ENCODE data around the gene SHFL. TPM values are rescaled to one million over a fixed set of nuclear protein-coding genes. Genes with fewer than 3 reads are reported as not detected.

Gene SHFL
- polyA plus RNA-seq, 3 donors from 2014 or later: 39.4 to 78.4 (median 44.2) TPM

DNA sequence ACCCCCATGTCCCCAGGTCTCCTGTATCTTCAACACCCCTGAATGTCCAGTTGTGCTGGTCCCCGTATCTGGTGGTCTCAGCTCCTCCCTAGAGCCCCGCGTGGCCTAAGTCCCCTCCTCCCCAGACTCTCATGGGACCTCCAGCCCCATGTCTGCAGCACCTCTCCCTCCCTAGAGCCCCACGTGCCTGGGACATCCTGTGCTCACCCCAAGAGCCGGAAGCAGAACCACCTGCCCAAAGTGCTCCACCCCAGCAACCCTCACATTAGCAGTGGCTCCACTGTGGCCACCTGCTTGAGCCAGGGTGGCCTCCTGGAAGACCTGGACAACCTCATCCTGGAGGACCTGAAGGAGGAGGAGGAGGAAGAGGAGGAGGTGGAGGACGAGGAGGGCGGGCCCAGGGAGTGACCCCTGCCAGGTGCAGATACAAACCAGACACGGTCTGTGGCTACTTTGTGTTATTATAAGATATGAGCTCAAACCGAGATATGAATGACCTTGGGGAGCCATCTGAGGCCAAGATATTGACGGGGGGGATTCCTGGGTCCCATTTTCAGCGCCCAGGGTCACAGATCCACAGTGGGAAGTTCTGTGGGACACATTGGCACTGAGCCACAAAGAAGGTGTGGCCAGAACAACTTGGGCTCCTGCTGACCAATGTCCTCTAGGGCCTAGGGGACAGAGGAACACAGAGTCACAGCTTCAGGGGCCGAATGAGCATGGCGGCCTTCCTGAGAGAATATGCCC lies 6.0 kb downstream of the SHFL start:
- Mint-ChIP-seq H3K4me3 (no peak overlapping the region), H3K9me3 (no peaks in the 10 kb centered on the region), H3K27me3 (ENCODE audit: low read depth in 3 of 3) (peaks cover 2 to 5% (median 3%) of the 10 kb centered on the region in 3 donors), H3K36me3 (peaks cover 12 to 20% (median 17%) of the 10 kb centered on the region in 3 donors), H3K4me1 (peaks cover 20 to 22% of the 10 kb centered on the region in 2 donors), H3K27ac (peak overlapping the region in 4 of 6 donors; percentile 8 to 60 (median 20))
- DNase-seq: no peak

DNA sequence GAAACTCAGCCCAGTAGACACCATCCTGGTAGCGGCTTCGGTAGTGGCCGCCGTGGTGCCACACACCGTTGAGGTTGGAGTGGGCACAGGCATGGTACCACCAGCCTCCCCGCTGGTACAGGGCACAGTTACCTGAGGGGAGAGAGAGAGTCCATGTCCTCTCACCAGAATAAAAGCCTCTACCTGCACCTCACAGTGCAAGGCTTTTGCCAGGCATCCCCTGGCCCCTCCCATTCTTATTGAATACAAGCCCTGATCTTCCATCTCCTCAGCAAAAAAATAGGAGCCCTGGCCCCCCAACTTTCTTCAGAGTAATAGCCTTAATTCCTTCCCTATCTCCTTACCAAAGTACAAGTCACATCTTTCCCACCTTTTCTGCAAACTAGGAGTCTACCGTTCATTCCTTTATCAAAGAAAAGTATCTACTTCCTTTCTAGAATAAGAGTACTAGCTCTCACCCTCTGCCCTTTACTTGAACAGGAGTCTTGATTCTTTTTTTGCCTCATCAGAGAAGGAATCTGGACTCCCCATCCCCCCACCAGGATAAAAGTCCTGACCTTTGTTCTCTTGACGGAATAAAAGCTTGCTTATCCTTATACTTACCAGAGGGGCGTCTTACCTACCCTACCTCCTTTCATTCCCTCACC lies 6.7 kb downstream of the SHFL start:
- Mint-ChIP-seq H3K27me3 (ENCODE audit: low read depth in 3 of 3) (peaks cover 2 to 5% (median 3%) of the 10 kb centered on the region in 3 donors), H3K4me1 (peaks cover 13 to 18% of the 10 kb centered on the region in 2 donors), H3K9me3 (no peaks in the 10 kb centered on the region), H3K4me3 (no peak overlapping the region), H3K27ac (peak overlapping the region in 4 of 6 donors; percentile 18 to 65 (median 57)), H3K36me3 (peaks cover 12 to 20% (median 17%) of the 10 kb centered on the region in 3 donors)
- no peak for DNase-seq

DNA sequence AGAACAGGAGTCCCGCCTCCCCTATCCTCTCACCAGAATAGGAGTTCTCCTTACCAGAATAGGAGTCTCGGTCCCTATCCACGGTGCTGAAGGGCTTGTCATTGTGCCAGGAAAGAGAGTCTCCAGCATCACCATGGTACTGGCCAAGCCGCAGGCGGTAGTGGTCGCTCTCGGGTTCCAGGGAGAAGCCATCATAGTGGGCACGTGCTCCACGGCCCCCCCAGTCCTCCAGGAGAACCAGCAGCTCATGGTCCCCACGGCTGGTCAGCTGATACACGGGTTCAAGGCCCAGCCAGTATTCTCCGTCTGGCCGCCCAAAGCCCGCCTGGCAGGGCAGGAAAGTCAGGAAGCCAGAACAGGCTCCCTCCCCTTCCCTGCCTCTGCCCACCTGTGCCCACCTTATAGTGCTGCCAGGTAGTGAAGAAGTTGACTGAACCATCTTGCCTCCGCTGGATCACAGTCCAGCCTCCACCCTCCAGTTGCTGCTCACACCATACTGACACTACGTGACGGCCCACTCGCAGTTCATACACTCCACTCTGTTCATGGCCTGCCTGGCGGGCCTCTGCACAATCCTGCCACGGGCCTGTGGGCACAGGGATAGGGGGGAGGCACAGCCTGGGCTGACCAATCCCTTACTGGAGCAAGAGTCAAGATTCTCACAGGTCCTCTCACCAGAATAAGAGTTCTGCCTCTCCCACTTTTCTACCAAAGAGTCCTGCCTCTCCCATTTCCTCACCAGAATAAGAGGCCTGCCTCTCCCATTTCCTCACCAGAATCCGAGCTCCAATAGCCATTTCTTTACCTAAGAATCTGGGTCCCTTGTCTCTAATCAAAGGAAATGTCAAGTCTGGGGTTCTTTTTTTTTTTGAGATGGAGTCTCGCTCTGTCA lies 7.4 kb downstream of the SHFL start:
- Mint-ChIP-seq H3K4me1 (peaks cover 18 to 23% of the 10 kb centered on the region in 2 donors), H3K9me3 (no peaks in the 10 kb centered on the region), H3K36me3 (peaks cover 12 to 20% (median 17%) of the 10 kb centered on the region in 3 donors), H3K27me3 (ENCODE audit: low read depth in 3 of 3) (peaks cover 2 to 7% (median 6%) of the 10 kb centered on the region in 3 donors), H3K27ac (peak overlapping the region; percentile 36 to 71 (median 62)), H3K4me3 (no peak overlapping the region)
- no peak for DNase-seq

DNA sequence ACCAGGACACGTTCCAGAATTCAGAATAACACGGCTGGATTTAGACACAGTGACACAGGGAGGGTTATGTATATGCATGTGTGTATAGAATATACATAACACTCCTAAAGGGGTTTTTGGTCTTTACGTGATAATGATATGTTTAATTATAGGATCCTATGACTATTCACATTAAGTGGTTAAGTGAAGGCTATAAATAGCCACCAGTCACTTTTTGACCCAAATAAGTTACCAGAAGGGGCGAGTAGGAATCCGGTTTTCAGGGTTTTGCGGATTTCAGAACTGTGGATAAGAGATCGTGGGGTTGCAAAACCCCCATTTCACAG lies 9.5 kb downstream of the SHFL start:
- Mint-ChIP-seq H3K9me3 (no peaks in the 10 kb centered on the region), H3K4me1 (peaks cover 37 to 41% of the 10 kb centered on the region in 2 donors), H3K4me3 (peak overlapping the region; percentile 2 to 74 (median 47)), H3K27ac (peak overlapping the region in 5 of 6 donors; percentile 34 to 82 (median 65)), H3K27me3 (ENCODE audit: low read depth in 3 of 3) (peaks cover 13% of the 10 kb centered on the region in 3 donors), H3K36me3 (peaks cover 12 to 17% (median 12%) of the 10 kb centered on the region in 3 donors)
- no peak for DNase-seq

DNA sequence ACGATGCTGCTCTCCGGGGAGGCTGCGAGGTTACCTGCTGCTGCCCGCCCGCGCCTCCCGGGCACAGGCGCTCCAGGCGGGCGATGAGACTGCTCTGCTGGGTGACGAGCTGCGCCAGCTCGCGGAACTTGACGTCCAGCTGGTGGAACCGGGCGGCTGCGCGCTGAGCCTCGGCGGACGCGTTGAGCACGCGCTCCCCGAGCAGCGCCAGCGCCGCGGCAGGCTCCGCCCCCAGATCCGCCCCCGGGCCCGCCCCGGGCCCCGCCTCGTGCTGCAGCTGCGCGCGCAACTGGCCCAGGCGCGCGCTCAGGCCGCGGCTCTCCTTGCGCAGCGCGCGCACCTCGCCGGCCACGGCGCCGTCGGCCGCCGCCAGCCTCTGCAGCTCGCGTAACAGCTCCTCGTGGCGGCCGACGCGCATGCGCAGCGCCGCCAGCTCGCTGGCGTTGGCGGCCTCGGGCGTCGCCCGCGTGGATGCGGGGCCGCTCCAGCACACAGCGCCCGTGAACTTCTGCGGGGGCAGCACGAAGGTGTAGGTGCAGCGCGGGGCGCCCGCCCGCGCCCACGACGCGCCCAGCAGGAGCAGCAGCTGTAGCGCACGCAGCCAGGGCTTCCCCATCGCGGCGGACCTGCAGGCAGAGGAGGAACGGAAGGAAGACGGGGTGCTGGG lies 10.0 kb downstream of the SHFL start:
- no peaks in the 10 kb centered on the region for H3K9me3 Mint-ChIP-seq
- peak overlapping the region in 5 of 6 donors; percentile 34 to 82 (median 65) for H3K27ac Mint-ChIP-seq
- peak; percentile 90 to 94 (median 94) for DNase-seq
- peaks cover 13 to 14% (median 14%) of the 10 kb centered on the region in 3 donors for H3K27me3 Mint-ChIP-seq (ENCODE audit: low read depth in 3 of 3)
- H3K4me1 Mint-ChIP-seq: peaks cover 42 to 45% of the 10 kb centered on the region in 2 donors
- H3K36me3 Mint-ChIP-seq: peaks cover 12 to 17% (median 12%) of the 10 kb centered on the region in 3 donors
- H3K4me3 Mint-ChIP-seq: peak overlapping the region; percentile 30 to 74 (median 55)

DNA sequence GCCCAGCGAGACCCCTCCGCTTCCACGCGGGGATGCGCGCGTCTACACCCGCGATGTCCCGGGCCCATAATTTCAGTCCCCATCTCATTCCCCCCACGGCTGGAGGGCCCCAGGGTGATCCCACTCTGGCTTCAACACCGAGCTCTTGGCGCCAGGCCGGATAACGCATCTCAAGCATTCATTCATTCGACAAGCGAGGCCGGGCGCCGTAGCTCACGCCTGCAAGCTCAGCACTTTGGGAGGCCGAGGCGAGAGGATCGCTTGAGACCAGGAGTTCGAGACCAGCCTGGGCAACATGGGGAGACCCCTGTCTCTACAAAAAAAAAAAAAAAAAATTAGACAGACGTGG lies 10.5 kb downstream of the SHFL start:
- H3K4me1 Mint-ChIP-seq: peaks cover 44 to 48% of the 10 kb centered on the region in 2 donors
- no peaks in the 10 kb centered on the region for H3K9me3 Mint-ChIP-seq
- peaks cover 10 to 17% (median 12%) of the 10 kb centered on the region in 3 donors for H3K36me3 Mint-ChIP-seq
- no peak for DNase-seq
- H3K4me3 Mint-ChIP-seq: peak overlapping the region; percentile 29 to 55 (median 46)
- H3K27ac Mint-ChIP-seq: peak overlapping the region in 4 of 6 donors; percentile 17 to 78 (median 38)
- H3K27me3 Mint-ChIP-seq (ENCODE audit: low read depth in 3 of 3): peaks cover 13 to 14% (median 14%) of the 10 kb centered on the region in 3 donors

DNA sequence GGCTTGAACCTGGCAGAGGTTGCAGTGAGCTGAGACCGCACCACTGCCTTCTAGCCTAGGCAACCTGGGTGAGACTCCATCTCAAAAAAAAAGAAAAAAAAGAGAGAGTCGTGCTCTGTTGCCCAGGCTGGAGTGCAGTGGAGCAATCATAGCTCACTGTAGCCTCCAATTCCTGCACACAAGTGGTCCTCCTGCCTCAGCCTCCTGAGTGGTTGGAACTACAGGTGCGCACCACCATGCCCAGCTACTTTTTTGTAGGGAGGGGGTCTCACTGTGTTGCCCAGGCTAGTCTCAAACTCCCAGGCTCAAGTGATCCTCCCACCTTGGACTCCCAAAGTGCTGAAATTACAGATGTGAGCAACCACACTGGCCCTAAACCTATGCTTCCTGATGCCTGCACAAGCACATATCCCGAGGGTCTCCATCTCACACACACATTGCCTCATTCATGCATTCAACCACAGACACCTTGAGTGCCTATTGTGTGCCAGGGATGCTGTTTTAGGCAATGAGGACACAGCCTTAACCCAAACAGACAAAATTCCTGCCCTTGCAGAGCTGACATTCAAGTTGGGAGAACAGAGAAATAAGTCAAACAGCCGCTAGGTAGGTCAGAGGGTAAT lies 14.2 kb downstream of the SHFL start:
- DNase-seq: no peak
- Mint-ChIP-seq H3K9me3 (no peaks in the 10 kb centered on the region), H3K27ac (peak overlapping the region; percentile 89 to 100 (median 97)), H3K27me3 (ENCODE audit: low read depth in 3 of 3) (peaks cover 20 to 35% (median 32%) of the 10 kb centered on the region in 3 donors), H3K4me3 (peak overlapping the region; percentile 42 to 83 (median 64)), H3K36me3 (no peaks in the 10 kb centered on the region), H3K4me1 (peaks cover 69 to 73% of the 10 kb centered on the region in 2 donors)

DNA sequence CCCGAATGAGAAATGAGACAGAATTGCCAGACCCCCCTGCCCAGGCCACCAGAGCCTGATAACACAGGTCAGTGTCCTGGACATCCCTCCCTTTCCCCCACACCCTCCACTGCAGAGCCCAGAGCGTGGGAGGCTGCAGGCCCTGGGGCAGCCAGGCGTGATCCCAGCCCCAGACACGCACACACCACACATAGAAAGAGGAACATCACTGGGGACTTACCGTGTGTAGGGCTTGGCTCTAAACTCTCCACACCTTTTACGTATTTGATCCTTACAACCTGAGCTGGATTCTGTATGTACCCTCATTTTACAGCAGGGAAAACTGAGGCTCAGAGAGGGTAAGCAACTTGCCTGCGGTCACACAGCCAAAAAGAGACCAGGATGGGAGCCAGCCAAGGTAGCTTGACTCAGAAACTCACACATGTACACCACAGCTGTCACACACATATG lies 16.7 kb downstream of the SHFL start:
- peaks cover 26 to 42% (median 40%) of the 10 kb centered on the region in 3 donors for H3K27me3 Mint-ChIP-seq (ENCODE audit: low read depth in 3 of 3)
- peaks cover 0 to 6% (median 0%) of the 10 kb centered on the region in 3 donors for H3K36me3 Mint-ChIP-seq
- H3K4me1 Mint-ChIP-seq: peaks cover 83 to 84% of the 10 kb centered on the region in 2 donors
- no peaks in the 10 kb centered on the region for H3K9me3 Mint-ChIP-seq
- DNase-seq: peak in 1 of 3 donors; percentile 13
- peak overlapping the region; percentile 99 to 100 (median 100) for H3K27ac Mint-ChIP-seq
- peak overlapping the region; percentile 80 to 92 (median 85) for H3K4me3 Mint-ChIP-seq

DNA sequence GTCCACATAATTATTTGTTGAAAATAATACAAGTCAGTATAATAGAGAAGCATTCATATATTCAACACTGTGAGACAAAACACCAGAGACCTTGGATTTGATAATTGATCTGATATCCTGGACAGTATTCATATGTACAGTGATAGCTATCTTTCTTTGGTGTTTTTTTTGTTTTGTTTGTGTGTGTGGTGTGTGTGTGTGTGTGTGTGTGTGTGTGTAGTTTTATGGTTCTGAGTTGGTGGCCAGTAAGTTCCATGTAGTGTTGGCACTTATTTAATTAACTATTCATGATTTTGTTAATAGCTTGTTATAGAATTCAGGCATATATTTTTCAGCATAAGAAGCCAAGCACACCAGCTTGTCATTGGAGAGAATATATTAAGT lies 18.0 kb downstream of the SHFL start:
- Mint-ChIP-seq H3K4me3 (peak overlapping the region; percentile 40 to 69 (median 65)), H3K27me3 (ENCODE audit: low read depth in 3 of 3) (peaks cover 19 to 38% (median 35%) of the 10 kb centered on the region in 3 donors), H3K4me1 (peaks cover 73 to 76% of the 10 kb centered on the region in 2 donors), H3K9me3 (no peaks in the 10 kb centered on the region), H3K36me3 (peaks cover 0 to 6% (median 0%) of the 10 kb centered on the region in 3 donors), H3K27ac (peak overlapping the region; percentile 92 to 100 (median 96))
- DNase-seq: no peak

DNA sequence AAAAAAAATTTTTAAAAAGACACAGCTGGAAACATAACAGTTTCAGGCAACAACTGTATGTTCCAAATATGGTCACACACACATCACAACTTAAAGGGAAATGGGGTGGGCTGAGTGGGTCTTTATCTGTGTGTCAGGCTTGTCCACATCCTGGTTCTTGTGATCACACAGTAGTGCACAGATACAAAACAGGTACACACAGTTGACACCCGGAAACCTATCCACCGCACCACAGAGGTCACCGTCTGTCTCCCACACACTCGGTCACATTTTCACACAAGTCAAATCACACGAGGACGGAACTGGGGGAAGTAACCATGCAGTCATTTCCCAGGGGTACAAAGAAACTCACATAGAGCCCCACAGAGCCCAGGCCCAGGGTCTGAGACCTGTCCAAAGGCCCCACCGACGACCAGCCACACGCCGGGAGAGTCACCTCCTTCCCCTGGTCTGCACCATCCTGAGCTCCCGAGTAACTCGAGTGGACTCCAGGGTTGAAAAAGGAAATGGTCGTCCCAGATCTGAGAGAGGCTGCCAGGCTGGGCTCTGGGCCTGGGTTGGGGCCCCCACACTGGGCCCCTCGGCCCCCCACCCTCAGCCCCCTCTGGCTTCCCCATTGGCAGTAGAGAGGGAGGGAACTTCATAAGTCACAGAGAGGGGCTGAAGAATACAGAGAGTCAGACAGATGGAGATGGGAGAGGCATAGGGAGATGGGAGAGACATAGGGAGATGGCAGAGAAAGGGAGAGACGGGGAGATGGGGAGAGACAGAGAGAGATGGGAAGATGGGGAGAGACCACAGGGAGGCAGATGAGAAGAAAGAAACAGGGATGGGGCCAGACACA lies 18.8 kb downstream of the SHFL start:
- peak; percentile 91 to 93 (median 93) for DNase-seq
- H3K4me1 Mint-ChIP-seq: peaks cover 65 to 71% of the 10 kb centered on the region in 2 donors
- H3K27me3 Mint-ChIP-seq (ENCODE audit: low read depth in 3 of 3): peaks cover 17 to 35% (median 29%) of the 10 kb centered on the region in 3 donors
- peak overlapping the region; percentile 65 to 86 (median 83) for H3K4me3 Mint-ChIP-seq
- peak overlapping the region; percentile 92 to 100 (median 96) for H3K27ac Mint-ChIP-seq
- peaks cover 0 to 12% (median 6%) of the 10 kb centered on the region in 3 donors for H3K36me3 Mint-ChIP-seq
- H3K9me3 Mint-ChIP-seq: no peaks in the 10 kb centered on the region

DNA sequence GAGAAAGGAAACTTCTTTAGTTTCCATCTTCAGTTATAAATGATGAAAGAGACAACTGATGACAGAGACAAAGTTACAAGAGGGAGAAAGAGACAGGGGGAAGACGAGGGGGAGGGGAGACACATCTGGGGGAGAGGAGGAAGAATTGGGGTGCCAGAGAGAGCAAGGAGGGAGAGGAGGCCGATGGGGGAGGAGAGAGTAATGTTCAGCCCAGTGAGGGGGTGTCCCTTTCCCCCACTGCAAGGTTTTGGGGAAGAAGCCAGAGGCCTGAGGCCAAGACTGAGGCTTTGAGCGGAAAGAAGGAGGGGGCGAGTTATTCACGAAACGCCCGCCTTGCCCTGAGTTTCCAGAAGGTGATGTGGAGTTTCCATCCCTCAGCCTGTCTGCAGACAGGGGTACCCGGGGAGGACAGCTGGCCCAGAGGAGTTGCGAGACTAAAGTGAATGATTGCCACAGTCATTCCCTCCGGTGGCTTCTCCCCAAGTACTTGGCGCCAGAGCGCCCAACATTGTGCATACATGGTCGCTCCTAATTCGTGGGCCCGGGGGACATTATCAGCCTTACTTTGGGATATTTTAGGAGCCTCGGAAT lies 19.5 kb downstream of the SHFL start:
- H3K27me3 Mint-ChIP-seq (ENCODE audit: low read depth in 3 of 3): peaks cover 16 to 34% (median 29%) of the 10 kb centered on the region in 3 donors
- H3K4me1 Mint-ChIP-seq: peaks cover 64 to 70% of the 10 kb centered on the region in 2 donors
- H3K9me3 Mint-ChIP-seq: no peaks in the 10 kb centered on the region
- peaks cover 1 to 13% (median 6%) of the 10 kb centered on the region in 3 donors for H3K36me3 Mint-ChIP-seq
- peak overlapping the region; percentile 65 to 86 (median 83) for H3K4me3 Mint-ChIP-seq
- peak in 2 of 3 donors; percentile 63 to 65 for DNase-seq
- peak overlapping the region; percentile 92 to 100 (median 96) for H3K27ac Mint-ChIP-seq

All from immature natural killer cell (primary cell).